ENCODE data around the gene GARIN1A. TPM values are rescaled to one million over a fixed set of nuclear protein-coding genes. Genes with fewer than 3 reads are reported as not detected.

The GARIN1A gene
- total RNA-seq, 1 donor from 2014 or later, result 0.53 TPM

- H3K27ac ChIP-seq, result no peak overlapping the region
- TF ChIP-seq, protein P1, sequence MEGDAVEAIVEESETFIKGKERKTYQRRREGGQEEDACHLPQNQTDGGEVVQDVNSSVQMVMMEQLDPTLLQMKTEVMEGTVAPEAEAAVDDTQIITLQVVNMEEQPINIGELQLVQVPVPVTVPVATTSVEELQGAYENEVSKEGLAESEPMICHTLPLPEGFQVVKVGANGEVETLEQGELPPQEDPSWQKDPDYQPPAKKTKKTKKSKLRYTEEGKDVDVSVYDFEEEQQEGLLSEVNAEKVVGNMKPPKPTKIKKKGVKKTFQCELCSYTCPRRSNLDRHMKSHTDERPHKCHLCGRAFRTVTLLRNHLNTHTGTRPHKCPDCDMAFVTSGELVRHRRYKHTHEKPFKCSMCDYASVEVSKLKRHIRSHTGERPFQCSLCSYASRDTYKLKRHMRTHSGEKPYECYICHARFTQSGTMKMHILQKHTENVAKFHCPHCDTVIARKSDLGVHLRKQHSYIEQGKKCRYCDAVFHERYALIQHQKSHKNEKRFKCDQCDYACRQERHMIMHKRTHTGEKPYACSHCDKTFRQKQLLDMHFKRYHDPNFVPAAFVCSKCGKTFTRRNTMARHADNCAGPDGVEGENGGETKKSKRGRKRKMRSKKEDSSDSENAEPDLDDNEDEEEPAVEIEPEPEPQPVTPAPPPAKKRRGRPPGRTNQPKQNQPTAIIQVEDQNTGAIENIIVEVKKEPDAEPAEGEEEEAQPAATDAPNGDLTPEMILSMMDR (IDR thresholded peaks at IDR 0.05), result no peak
- H3K9me3 ChIP-seq, result no peaks in the 10 kb centered on the region
- H3K4me1 ChIP-seq, result no peaks in the 10 kb centered on the region
- no peaks in the 10 kb centered on the region for H3K27me3 ChIP-seq
- H3K4me3 ChIP-seq, result no peak overlapping the region
- no peaks in the 10 kb centered on the region for H3K36me3 ChIP-seq
- intact Hi-C loops (cut with DNase I), result no loop called here
- no peak for DNase-seq (ENCODE audit: low spot score in 2 of 2)
Measured at GRCh38 chr7:128703609-128704241, 31.6 kb downstream of the GARIN1A start.

GRCh38 chr7:128705891-128706333 is 33.8 kb downstream of the GARIN1A start:
- H3K36me3 ChIP-seq, result no peaks in the 10 kb centered on the region
- DNase-seq (ENCODE audit: low spot score in 2 of 2), result no peak
- H3K27me3 ChIP-seq, result no peaks in the 10 kb centered on the region
- TF ChIP-seq, protein P1 (IDR thresholded peaks at IDR 0.05), result no peak
- no peaks in the 10 kb centered on the region for H3K4me1 ChIP-seq
- intact Hi-C loops (cut with DNase I), result no loop called here
- no peak overlapping the region for H3K4me3 ChIP-seq
- no peak overlapping the region for H3K27ac ChIP-seq
- no peaks in the 10 kb centered on the region for H3K9me3 ChIP-seq

- no peaks in the 10 kb centered on the region for H3K9me3 ChIP-seq
- intact Hi-C loops (cut with DNase I), result no loop called here
Measured at GRCh38 chr7:128707752-128708151, 35.7 kb downstream of the GARIN1A start.

GRCh38 chr7:128708235-128708634 is 36.1 kb downstream of the GARIN1A start:
- no peak overlapping the region for H3K4me3 ChIP-seq
- no peaks in the 10 kb centered on the region for H3K4me1 ChIP-seq
- H3K27me3 ChIP-seq, result no peaks in the 10 kb centered on the region
- no peak for DNase-seq (ENCODE audit: low spot score in 2 of 2)
- H3K9me3 ChIP-seq, result no peaks in the 10 kb centered on the region
- intact Hi-C loops (cut with DNase I), result no loop called here
- H3K27ac ChIP-seq, result no peak overlapping the region
- TF ChIP-seq, protein P1 (IDR thresholded peaks at IDR 0.05), result no peak
- H3K36me3 ChIP-seq, result no peaks in the 10 kb centered on the region

More at GRCh38 chr7:128707752-128708151, 35.7 kb downstream of the GARIN1A start:
- Histone ChIP-seq H3K4me3 (no peak overlapping the region), H3K27ac (no peak overlapping the region), H3K27me3 (no peaks in the 10 kb centered on the region), H3K4me1 (no peaks in the 10 kb centered on the region), H3K36me3 (no peaks in the 10 kb centered on the region)
- TF ChIP-seq, protein P1 (IDR thresholded peaks at IDR 0.05), result no peak
- DNase-seq (ENCODE audit: low spot score in 2 of 2), result no peak

DNA sequence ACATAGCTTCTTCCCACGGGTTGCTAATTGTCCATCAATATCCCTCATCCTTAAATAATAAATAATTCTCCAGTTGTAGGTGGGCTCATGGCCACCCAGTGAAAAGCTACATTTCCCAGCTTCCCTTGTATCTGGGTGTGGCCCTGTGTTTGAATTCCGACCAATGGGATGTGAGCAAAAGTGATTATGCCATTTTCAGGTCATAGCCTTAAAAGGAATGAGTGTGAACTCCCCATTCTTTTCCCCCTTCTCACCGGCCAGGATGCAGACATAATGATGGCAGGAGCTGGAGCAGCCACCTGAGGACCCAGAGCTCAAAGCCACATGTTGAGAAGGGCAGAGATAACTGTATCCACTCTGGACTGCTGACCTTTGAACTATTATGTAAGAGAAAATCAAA is 36.7 kb downstream of the GARIN1A start:
- TF ChIP-seq, protein P1 (IDR thresholded peaks at IDR 0.05), result no peak
- no peak overlapping the region for H3K4me3 ChIP-seq
- intact Hi-C loops (cut with DNase I), result no loop called here
- H3K4me1 ChIP-seq, result no peaks in the 10 kb centered on the region
- H3K36me3 ChIP-seq, result no peaks in the 10 kb centered on the region
- H3K27me3 ChIP-seq, result no peaks in the 10 kb centered on the region
- no peaks in the 10 kb centered on the region for H3K9me3 ChIP-seq
- H3K27ac ChIP-seq, result no peak overlapping the region
- DNase-seq (ENCODE audit: low spot score in 2 of 2), result no peak
